DND-41 (cell line): ENCODE data around the gene UGT1A4.

Experiments
- CTCF ChIP-seq: IDR thresholded peaks from 2 replicates; pipeline ENCODE4 v1.5.1; 2012; ENCODE audit warnings: borderline replicate concordance, low read length, moderate library complexity, mild to moderate bottlenecking; ENCODE audit not compliant: poor library complexity, severe bottlenecking; ENCODE audit errors: extremely low read depth
- EZH2 ChIP-seq: IDR thresholded peaks from 3 replicates; pipeline ENCODE4 v1.6.1; 2012; ENCODE audit warnings: borderline replicate concordance, low read depth, mild to moderate bottlenecking, moderate library complexity, low read length, inconsistent platforms; ENCODE audit not compliant: severe bottlenecking

GRCh38 chr2:233799087-233799665, 80.6 kb downstream of the UGT1A4 start:
- no peak for TF ChIP-seq EZH2
- no peak for TF ChIP-seq CTCF
